GM12872 (cell line): ENCODE data around the gene STRIP1.

Experiments
- TF ChIP-seq, protein P1 (sequence below): IDR thresholded peaks from 3 replicates; pipeline ENCODE4 v1.5.1; 2011; ENCODE audit warnings: low read depth, mild to moderate bottlenecking, low read length, moderate library complexity; ENCODE audit not compliant: insufficient read depth

STRIP1 gene

DNA sequence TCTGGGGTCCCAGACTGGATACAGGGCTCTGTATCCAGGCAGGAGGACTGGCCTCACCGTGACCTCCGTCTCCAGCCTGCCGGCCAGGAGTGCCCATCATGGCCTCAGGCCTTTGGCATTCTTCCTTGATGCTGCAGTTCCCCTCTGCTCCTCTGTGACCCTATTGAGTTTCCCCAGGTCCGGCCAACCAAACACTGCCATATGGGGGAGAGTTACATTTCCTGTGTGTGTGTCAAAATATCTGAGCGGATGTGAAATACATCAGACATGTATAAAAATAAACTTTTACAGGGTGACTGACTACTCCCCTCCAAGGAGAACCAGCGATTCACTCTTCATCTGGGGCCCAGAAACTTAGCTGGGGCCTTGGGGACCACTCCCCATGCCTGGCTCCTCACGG lies 67.7 kb downstream of the STRIP1 start:
- TF ChIP-seq, protein P1, sequence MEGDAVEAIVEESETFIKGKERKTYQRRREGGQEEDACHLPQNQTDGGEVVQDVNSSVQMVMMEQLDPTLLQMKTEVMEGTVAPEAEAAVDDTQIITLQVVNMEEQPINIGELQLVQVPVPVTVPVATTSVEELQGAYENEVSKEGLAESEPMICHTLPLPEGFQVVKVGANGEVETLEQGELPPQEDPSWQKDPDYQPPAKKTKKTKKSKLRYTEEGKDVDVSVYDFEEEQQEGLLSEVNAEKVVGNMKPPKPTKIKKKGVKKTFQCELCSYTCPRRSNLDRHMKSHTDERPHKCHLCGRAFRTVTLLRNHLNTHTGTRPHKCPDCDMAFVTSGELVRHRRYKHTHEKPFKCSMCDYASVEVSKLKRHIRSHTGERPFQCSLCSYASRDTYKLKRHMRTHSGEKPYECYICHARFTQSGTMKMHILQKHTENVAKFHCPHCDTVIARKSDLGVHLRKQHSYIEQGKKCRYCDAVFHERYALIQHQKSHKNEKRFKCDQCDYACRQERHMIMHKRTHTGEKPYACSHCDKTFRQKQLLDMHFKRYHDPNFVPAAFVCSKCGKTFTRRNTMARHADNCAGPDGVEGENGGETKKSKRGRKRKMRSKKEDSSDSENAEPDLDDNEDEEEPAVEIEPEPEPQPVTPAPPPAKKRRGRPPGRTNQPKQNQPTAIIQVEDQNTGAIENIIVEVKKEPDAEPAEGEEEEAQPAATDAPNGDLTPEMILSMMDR: no peak
